ENCODE results near the gene KCTD20.

The KCTD20 gene

GRCh38 chr6:36536873-36537547 lies 94.2 kb downstream of the KCTD20 start:
- no peak for DNase-seq (ENCODE audit: low read depth)

GRCh38 chr6:36539814-36540568 lies 97.2 kb downstream of the KCTD20 start:
- no peak for DNase-seq (ENCODE audit: low read depth)

All from stimulated activated CD8-positive, alpha-beta memory T cell treated with anti-CD3 and anti-CD28 coated beads, Interleukin-4, amount 100 ng/mL, for 24 hours (primary cell).